CD4-positive, alpha-beta T cell treated with Interleukin-17A for 1 hour (primary cell): ENCODE measurements around the gene SBNO2.
A peak's percentile ranks its signal among the peaks of the same experiment; 100 is the strongest.
"Not testable (repeated sequence)": the region's sequence is repeated elsewhere in the genome, so short reads cannot be mapped to it uniquely, and the experiment has no call there.

ENCODE experiments used
- DNase-seq: peaks from one replicate; pipeline ENCODE4 v3.0.0-alpha.2; 2020

SBNO2 gene

GRCh38 chr19:1116726-1117581 lies 57.1 kb downstream of the SBNO2 start:
- DNase-seq: no peak

GRCh38 chr19:1115646-1116420 lies 58.2 kb downstream of the SBNO2 start:
- DNase-seq: no peak

GRCh38 chr19:1114728-1115127 lies 59.3 kb downstream of the SBNO2 start:
- not testable (repeated sequence) for DNase-seq

DNA sequence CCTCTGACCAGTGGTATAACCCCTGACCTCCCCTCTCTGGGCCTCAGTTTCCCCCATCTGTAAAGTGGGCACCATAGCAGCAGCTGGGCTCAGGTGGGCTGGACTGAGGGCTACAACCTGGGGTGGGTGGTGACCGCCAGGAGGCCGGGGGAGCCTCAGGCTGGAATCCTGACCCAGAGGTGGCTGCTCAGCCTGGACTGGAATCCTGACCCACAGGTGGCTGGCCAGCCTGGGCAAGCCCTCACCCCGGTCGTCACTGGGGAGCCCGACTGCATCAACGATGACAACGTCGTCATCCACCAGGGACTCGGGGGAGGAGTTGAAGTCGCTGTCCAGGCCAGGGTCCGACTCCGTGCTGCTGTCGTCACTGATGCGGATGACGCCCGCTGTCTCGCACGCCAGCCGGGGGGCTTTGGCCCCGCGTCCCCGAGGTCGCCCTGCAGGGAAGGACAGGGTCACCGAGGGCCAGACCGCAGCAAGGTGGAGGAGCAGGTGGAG lies 60.0 kb downstream of the SBNO2 start:
- DNase-seq: no peak

GRCh38 chr19:1113030-1113985 lies 60.8 kb downstream of the SBNO2 start:
- peak; percentile 89 for DNase-seq

DNA sequence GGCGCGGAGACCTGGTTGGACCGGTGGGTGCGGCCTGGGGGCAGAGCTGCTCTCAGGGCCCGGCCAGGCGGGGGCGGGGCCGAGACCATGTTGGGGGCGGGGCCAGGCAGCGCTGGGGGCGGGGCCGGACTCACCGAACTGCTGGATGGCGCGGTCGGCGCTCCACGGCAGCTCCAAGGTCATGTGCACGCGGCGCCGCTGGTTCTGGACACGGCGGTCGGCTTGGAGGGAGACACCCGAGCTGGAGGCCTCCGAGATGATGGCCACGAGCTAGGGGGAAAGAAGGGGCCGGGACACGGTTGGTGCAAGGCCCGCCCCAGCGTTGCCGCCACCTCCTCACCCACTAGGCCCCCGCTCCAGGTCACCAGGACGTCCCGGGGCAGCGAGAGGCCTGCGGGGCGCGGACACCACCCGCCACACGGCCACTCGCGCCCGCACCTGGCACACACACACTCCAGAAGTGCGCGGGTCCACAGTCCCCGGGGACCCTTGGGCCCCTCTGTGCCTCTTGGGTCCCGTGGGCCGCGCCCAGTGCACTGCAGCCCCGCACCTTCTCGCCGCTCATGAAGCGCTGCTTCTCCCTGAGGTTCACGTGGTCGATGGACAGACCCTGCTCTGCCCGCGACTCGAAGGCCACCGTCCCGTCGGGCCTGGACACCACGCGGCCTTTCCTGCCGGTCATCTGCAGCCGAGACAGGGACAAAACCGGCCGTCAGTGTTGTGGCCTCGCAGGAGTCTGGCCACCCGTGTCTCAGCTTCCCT lies 61.6 kb downstream of the SBNO2 start:
- DNase-seq: no peak

DNA sequence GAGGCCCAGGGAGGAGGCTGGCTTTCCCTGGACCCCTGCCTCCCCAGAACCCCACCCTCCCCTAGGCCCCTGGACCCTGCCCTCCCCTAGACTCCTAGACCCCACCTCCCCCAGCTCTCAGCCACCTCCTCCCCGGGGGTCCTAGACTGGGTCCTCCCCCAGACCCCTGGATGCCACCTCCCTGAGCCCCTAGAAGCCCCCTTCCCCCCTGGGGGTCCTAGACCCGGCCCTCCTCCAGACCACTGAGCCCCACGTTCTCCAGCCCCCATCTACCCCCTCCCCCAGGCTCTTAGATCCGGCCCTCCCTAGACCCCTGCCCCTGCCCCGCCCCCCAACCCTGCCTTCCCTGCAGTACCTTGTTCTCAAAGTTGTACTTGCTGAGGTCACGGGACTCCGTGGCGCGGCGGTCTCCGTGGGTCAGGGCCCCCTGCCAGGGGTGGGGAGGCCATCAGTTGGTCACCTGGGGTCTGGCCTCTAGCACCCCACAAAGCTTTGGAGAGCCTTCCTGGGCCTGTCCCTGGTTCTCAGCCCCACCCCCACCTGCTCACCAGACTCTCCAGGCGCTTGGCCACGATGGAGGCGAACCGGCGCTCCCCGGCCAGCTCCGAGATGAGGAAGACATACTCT lies 62.3 kb downstream of the SBNO2 start:
- DNase-seq: no peak

GRCh38 chr19:1110809-1111640 lies 63.0 kb downstream of the SBNO2 start:
- no peak for DNase-seq

- DNase-seq: no peak
Measured at GRCh38 chr19:1109697-1110671, 64.1 kb downstream of the SBNO2 start.

- DNase-seq: no peak
Measured at GRCh38 chr19:1109032-1109551, 65.0 kb downstream of the SBNO2 start.

GRCh38 chr19:1108291-1109031 lies 65.6 kb downstream of the SBNO2 start:
- no peak for DNase-seq

DNA sequence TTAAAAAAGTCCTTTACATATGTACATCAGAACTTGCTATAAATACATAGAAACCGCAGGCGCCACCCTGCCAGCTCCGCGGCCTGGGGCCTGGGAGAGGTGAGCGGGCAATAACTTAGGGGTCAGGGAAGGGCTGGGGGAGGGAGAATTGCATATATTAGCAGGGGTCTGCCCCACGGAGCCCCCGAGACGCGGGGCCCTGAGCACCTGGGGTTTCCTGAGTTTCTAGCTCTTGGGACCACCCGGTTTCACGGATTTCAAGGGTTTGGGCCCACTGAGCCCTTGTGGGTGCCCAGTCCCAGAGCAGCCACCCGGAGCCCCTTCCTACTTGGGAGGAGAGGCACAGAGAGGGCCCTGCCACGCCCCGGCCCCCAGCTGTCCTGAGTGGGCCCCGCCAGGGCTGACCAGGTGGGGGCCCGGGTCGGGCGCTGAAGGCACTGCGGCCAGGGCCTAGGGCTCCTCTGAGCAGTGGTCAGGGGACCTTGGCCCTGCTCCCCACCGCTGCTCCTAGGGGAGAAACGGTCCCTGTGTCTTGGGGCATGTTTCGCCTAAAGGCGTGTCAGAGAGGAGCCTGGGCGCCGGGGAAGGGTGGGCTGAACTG lies 66.3 kb downstream of the SBNO2 start:
- DNase-seq: no peak

GRCh38 chr19:1106841-1107660 lies 67.0 kb downstream of the SBNO2 start:
- no peak for DNase-seq

GRCh38 chr19:1105873-1106840 lies 67.9 kb downstream of the SBNO2 start:
- DNase-seq: no peak

DNA sequence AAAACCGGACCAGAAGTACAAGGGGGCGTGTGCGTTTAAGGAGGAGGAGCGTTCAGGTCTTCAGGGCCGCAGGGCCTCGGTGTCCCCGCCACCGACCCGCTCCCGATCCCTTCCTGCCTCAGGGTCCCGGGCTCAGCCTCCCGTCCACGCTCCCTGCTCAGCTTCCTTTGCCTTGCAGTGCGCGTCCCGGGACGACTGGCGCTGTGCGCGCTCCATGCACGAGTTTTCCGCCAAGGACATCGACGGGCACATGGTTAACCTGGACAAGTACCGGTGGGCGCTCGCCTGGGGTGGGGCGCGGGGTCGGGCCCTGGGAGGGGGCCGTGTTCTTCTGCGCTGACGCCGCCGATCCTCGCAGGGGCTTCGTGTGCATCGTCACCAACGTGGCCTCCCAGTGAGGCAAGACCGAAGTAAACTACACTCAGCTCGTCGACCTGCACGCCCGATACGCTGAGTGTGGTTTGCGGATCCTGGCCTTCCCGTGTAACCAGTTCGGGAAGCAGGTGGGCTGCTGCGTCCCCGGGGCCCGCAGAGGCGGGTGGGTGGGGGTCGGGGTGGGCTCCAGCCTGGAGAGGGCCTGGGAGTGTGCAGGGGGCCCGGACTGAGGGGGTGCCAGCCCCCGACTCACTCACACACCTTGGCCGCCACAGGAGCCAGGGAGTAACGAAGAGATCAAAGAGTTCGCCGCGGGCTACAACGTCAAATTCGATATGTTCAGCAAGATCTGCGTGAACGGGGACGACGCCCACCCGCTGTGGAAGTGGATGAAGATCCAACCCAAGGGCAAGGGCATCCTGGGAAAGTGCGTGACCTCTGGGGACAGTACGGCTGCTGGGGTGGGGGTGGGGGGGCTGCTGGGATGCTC lies 68.8 kb downstream of the SBNO2 start:
- DNase-seq: no peak
